Panc1 (cell line): Measurements from ENCODE around the gene STXBP4.

Experiments
- POLR2AphosphoS5 ChIP-seq: IDR thresholded peaks from 2 replicates; pipeline ENCODE4 v1.6.1; 2012; ENCODE audit warnings: mild to moderate bottlenecking, low read depth, low read length, moderate library complexity
- TF ChIP-seq, protein P1 (sequence below): fragments of 450-650 bp; IDR thresholded peaks from 2 replicates; pipeline ENCODE4 v1.5.1; 2017; ENCODE audit warnings: mild to moderate bottlenecking

DNA sequence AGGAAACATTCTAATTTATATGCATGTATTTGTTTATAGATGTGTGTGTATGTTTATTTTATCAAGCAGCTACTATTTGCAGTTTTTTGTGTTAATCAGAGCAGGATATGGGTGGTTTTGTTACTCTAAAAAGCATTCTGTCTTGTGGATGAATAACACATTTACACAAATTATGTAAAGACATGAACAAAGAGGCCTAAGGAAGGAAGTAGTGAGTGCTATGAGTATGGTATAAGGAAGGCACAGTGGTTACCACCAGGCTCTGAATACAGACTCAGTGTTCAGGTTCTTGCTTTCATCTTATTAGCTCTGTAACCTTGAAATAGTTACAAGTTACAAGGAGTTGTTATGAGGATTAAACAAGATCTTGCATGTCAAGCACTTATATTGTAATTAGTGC, 33.9 kb downstream of the STXBP4 start:
- TF ChIP-seq POLR2AphosphoS5, result no peak
- TF ChIP-seq, protein P1, sequence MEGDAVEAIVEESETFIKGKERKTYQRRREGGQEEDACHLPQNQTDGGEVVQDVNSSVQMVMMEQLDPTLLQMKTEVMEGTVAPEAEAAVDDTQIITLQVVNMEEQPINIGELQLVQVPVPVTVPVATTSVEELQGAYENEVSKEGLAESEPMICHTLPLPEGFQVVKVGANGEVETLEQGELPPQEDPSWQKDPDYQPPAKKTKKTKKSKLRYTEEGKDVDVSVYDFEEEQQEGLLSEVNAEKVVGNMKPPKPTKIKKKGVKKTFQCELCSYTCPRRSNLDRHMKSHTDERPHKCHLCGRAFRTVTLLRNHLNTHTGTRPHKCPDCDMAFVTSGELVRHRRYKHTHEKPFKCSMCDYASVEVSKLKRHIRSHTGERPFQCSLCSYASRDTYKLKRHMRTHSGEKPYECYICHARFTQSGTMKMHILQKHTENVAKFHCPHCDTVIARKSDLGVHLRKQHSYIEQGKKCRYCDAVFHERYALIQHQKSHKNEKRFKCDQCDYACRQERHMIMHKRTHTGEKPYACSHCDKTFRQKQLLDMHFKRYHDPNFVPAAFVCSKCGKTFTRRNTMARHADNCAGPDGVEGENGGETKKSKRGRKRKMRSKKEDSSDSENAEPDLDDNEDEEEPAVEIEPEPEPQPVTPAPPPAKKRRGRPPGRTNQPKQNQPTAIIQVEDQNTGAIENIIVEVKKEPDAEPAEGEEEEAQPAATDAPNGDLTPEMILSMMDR, result no peak
